Adrenal gland (tissue), 5 donors: ENCODE measurements around the gene ALDH1L1.

Source experiments
- POLR2A ChIP-seq, 2 donors: fragments of 450-650 bp; IDR thresholded peaks; one replicate each; pipeline ENCODE4 v1.6.1; 2017; ENCODE audit warnings: antibody characterized with exemption in 2 of 2, mild to moderate bottlenecking in 2 of 2, moderate library complexity in 1 of 2
- TF ChIP-seq, protein P1 (sequence below), 6 experiments: fragments of 450-650 bp in 4 of 6; fragments of 200-600 bp in 2 of 6; sonication (generic) in 1 of 6; IDR thresholded peaks; 1 replicate in 5 of 6; 2 replicates in 1 of 6; pipeline versions ENCODE4 v1.5.1 to v1.8.0; 2016 to 2021; ENCODE audit warnings: antibody characterized with exemption in 6 of 6, mild to moderate bottlenecking in 2 of 6, moderate library complexity in 1 of 6
- donor health status: DM: no; HTN: no; CAD: no.

DNA sequence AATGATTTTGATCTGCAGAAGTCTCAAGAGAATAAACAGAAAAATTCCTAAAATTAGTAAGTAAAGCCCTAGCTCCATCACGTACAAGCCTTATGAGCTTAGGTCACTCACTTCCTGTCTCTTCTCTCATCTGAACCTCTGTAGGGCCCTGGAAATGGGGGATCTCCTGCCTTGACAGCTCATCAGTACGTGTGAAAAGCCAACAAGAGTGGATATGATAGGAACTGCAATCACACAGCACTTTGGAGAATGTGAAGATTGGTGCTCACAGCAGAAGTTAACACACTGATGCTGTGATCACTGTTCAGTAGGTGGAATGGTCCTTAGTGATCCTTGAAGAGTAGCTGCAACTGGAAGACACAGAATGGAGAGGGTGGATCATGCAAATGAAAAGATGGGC is 27.8 kb upstream of the ALDH1L1 start:
- TF ChIP-seq, protein P1, sequence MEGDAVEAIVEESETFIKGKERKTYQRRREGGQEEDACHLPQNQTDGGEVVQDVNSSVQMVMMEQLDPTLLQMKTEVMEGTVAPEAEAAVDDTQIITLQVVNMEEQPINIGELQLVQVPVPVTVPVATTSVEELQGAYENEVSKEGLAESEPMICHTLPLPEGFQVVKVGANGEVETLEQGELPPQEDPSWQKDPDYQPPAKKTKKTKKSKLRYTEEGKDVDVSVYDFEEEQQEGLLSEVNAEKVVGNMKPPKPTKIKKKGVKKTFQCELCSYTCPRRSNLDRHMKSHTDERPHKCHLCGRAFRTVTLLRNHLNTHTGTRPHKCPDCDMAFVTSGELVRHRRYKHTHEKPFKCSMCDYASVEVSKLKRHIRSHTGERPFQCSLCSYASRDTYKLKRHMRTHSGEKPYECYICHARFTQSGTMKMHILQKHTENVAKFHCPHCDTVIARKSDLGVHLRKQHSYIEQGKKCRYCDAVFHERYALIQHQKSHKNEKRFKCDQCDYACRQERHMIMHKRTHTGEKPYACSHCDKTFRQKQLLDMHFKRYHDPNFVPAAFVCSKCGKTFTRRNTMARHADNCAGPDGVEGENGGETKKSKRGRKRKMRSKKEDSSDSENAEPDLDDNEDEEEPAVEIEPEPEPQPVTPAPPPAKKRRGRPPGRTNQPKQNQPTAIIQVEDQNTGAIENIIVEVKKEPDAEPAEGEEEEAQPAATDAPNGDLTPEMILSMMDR (IDR thresholded peaks at IDR 0.05) = no peak
- no peak for TF ChIP-seq POLR2A (IDR thresholded peaks at IDR 0.05)
